ENCODE measurements around the gene C17orf114.
A peak's percentile ranks its signal among the peaks of the same experiment; 100 is the strongest.

The C17orf114 gene

DNA sequence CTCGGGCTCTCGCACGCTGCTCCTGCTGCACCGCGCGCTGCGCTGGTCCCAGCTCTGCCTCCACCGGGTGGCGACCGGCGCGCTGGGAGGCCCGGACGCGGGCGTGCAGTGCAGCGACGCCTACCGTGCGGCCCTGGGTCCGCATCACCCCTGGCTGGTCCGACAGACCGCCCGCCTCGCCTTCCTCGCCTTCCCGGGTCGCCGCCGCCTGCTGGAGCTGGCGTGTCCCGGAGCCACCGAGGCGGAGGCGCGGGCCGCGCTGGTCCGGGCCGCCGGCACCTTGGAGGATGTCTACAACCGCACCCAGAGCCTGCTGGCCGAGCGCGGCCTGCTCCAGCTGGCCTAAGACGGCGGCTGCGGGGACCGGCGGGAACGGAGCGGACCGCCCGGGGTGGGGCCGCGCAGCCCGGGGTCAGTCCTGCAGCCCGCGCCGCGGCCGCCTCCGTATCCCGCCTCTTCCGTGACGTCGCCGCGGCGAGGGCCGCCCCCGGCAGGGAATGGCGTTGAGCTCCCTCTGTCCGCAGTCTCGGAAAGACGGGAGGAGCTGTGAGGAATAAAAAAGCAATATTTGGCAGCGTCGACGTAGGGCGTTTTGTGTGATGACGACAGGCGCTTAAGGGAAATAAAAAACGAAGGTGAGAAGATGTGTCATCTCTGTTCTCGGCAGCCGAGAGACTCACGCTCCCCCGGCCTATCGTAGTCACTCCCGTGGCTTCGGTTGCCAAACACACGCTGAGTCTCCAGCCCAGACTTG, 12.0 kb downstream of the C17orf114 start (continued):
- TF ChIP-seq ZNF570 (CRISPR knock-in tag; IDR thresholded peaks at IDR 0.05; ENCODE audit: borderline replicate concordance) (no peak), SALL2 (CRISPR knock-in tag; IDR thresholded peaks at IDR 0.05) (peak; percentile 89)

DNA sequence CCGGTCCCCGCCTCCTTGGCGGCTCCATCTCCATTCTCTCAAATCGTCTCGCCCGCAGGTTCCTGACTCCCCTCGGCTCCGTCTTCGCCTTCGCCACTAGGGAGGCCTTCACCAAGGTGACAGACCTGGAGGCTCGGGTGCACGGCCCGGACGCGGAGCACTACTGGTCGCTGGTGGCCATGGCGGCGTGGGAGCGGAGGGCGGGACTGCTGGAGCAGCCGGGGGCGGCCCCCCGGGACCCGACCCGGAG, 12.5 kb downstream of the C17orf114 start:
- POLR2A ChIA-PET: interaction anchor here (0.8 to 6.4 kb wide), 23 partner anchors 9 to 150 kb away, joined by 3 to 317 read pairs (median 7); partner anchors contain the start of genes ARRB2, CXCL16, MED11 and MINK1
- H3K4me2 ChIP-seq (ENCODE audit: low read depth, low read length): peak overlapping the region; percentile 96
- H4K20me1 ChIP-seq (ENCODE audit: insufficient read depth, low read length): no peaks in the 10 kb centered on the region
- peak overlapping the region; percentile 89 to 94 (median 91) for H3K4me3 ChIP-seq (replicated peaks in 1 of 3; ENCODE audit: insufficient read depth in 1 of 3, low read depth in 2 of 3, low read length in 3 of 3)
- no peak for FAIRE-seq
- no peaks in the 10 kb centered on the region for H3K9me3 ChIP-seq (ENCODE audit: low read length)
- H3K9ac ChIP-seq (ENCODE audit: insufficient read depth, low read depth, low read length): peak overlapping the region; percentile 97
- no TSS peak for BruUV-seq (replicated peaks)
- intact Hi-C loops (cut with micrococcal nuclease; ENCODE audit: unreplicated experiment): loop anchor here (2.0 kb wide), 1 partner anchor 31 kb away; no protein-coding TSS in a partner anchor
- peaks cover 15% of the 10 kb centered on the region for H3K79me2 ChIP-seq (ENCODE audit: insufficient read depth, low read length)
- ATAC-seq: no peak
- H3K36me3 ChIP-seq (replicated peaks in 1 of 2; ENCODE audit: control insufficient read depth in 1 of 2, insufficient read depth in 2 of 2, low read length in 2 of 2): peaks cover 0 to 1% of the 10 kb centered on the region in 2 experiments; a peak in 3 of 5 replicates
- H3K27me3 ChIP-seq (ENCODE audit: control insufficient read depth in 1 of 2, insufficient read depth in 2 of 2, low read length in 2 of 2): no peaks in the 10 kb centered on the region; a peak in 1 of 5 replicates
- H2AFZ ChIP-seq (ENCODE audit: low read length): no peak overlapping the region
- CTCF ChIA-PET (ENCODE audit: low intra/inter-chr PET ratio, low total read pairs): interaction anchor here (1.8 to 4.1 kb wide), 4 partner anchors 57 to 99 kb away, joined by 8 to 51 read pairs (median 10); partner anchors contain the start of genes ARRB2 and MED11
- no peak for DNase-seq (ENCODE audit: low spot score)
- H3K27ac ChIP-seq (ENCODE audit: extremely low read length, insufficient read depth, low read length): peak overlapping the region; percentile 96
- in situ Hi-C loops (cut with HindIII; ENCODE audit: extremely low pct_ligation_motif_present, low pct_unique_long_range_greater_than_20kb): loop anchor here (10.0 kb wide), 1 partner anchor 55 kb away; the partner anchor contains the start of genes CXCL16, MED11 and ZMYND15
- peaks cover 28% of the 10 kb centered on the region for H3K4me1 ChIP-seq (ENCODE audit: insufficient read depth, low read length)
- 0% methylated on average over 5 of the region's 25 CpGs for WGBS (ENCODE audit: low lambda C conversion rate)
- TF ChIP-seq YY1 (IDR thresholded peaks at IDR 0.05; ENCODE audit: insufficient read depth, insufficient replicate concordance, low read depth, low read length) (peak; percentile 72), HOXD1 (CRISPR knock-in tag; IDR thresholded peaks at IDR 0.05) (0 out of 2 replicates have a peak, but pooled peaks have one; percentile 41), RBM39 (IDR thresholded peaks at IDR 0.05; ENCODE audit: low read depth, low read length, poor library complexity, severe bottlenecking) (peak; percentile 86), ZFX (CRISPR knock-in tag; IDR thresholded peaks at IDR 0.05; ENCODE audit: low read depth) (no peak), ZFP36 (IDR thresholded peaks at IDR 0.05; ENCODE audit: borderline replicate concordance, low read depth, low read length, partially characterized antibody) (no peak), MED8 (CRISPR knock-in tag; IDR thresholded peaks at IDR 0.05; ENCODE audit: insufficient replicate concordance) (peak; percentile 45), RARG (CRISPR knock-in tag; IDR thresholded peaks at IDR 0.05; ENCODE audit: low read depth) (no peak), AGO2 (optimal IDR thresholded peaks at IDR 0.05; ENCODE audit: low read depth, low read length) (peak; percentile 93), ZEB1 (IDR thresholded peaks at IDR 0.05; ENCODE audit: insufficient replicate concordance, low read depth) (peak; percentile 14), ZNF354B (CRISPR knock-in tag; IDR thresholded peaks at IDR 0.05) (no peak), BCL6 (CRISPR knock-in tag; IDR thresholded peaks at IDR 0.05) (no peak), ZNF629 (CRISPR knock-in tag; conservative IDR thresholded peaks at IDR 0.05) (no peak)
- TF ChIP-seq, protein P1, sequence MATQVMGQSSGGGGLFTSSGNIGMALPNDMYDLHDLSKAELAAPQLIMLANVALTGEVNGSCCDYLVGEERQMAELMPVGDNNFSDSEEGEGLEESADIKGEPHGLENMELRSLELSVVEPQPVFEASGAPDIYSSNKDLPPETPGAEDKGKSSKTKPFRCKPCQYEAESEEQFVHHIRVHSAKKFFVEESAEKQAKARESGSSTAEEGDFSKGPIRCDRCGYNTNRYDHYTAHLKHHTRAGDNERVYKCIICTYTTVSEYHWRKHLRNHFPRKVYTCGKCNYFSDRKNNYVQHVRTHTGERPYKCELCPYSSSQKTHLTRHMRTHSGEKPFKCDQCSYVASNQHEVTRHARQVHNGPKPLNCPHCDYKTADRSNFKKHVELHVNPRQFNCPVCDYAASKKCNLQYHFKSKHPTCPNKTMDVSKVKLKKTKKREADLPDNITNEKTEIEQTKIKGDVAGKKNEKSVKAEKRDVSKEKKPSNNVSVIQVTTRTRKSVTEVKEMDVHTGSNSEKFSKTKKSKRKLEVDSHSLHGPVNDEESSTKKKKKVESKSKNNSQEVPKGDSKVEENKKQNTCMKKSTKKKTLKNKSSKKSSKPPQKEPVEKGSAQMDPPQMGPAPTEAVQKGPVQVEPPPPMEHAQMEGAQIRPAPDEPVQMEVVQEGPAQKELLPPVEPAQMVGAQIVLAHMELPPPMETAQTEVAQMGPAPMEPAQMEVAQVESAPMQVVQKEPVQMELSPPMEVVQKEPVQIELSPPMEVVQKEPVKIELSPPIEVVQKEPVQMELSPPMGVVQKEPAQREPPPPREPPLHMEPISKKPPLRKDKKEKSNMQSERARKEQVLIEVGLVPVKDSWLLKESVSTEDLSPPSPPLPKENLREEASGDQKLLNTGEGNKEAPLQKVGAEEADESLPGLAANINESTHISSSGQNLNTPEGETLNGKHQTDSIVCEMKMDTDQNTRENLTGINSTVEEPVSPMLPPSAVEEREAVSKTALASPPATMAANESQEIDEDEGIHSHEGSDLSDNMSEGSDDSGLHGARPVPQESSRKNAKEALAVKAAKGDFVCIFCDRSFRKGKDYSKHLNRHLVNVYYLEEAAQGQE (IDR thresholded peaks at IDR 0.05; ENCODE audit: borderline replicate concordance in 1 of 2, low read depth in 1 of 2, low read length in 2 of 2): 0 out of 4 replicates have a peak, but pooled peaks of 1 of the 2 experiments have one; percentile 9
- TF ChIP-seq, protein P2, sequence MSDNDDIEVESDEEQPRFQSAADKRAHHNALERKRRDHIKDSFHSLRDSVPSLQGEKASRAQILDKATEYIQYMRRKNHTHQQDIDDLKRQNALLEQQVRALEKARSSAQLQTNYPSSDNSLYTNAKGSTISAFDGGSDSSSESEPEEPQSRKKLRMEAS (IDR thresholded peaks at IDR 0.05): no peak
